Right lobe of liver (tissue), 6 donors: ENCODE results near the gene KCNA3. TPM values are rescaled to one million over a fixed set of nuclear protein-coding genes. Genes with fewer than 3 reads are reported as not detected.

Experiments used
- ATAC-seq, 4 donors: fragments of 200-7000 bp; cut with Tn5 transposase; one replicate each; pipeline ENCODE4 v1.9.1; 2020; ENCODE audit warnings: mild to moderate bottlenecking in 4 of 4, moderate library complexity in 4 of 4
- DNase-seq, 3 donors: peaks; one replicate each; pipeline ENCODE4 v3.0.0-alpha.2; 2020
- H3K27ac ChIP-seq, 3 donors: fragments of 200-600 bp; one replicate each; pipeline ENCODE4 v1.8.0; 2022
- H3K27me3 ChIP-seq, 2 donors: fragments of 200-600 bp; one replicate each; pipeline ENCODE4 v1.8.0; 2022
- H3K36me3 ChIP-seq, 4 donors: fragments of 200-600 bp; sonication (generic) in 1 of 4; one replicate each; pipeline versions ENCODE4 v1.5.1 to v1.8.0; 2017 to 2022; ENCODE audit warnings: control low read depth in 1 of 4
- H3K4me1 ChIP-seq, 4 donors: fragments of 200-600 bp; sonication (generic) in 1 of 4; one replicate each; pipeline versions ENCODE4 v1.5.1 to v1.8.0; 2017 to 2022; ENCODE audit warnings: control low read depth in 1 of 4
- H3K4me3 ChIP-seq, 3 donors: fragments of 200-600 bp; one replicate each; pipeline ENCODE4 v1.8.0; 2022
- H3K9me3 ChIP-seq, 4 donors: fragments of 200-600 bp; sonication (generic) in 1 of 4; one replicate each; pipeline versions ENCODE4 v1.5.1 to v1.8.0; 2017 to 2022; ENCODE audit warnings: control low read depth in 1 of 4
- POLR2A ChIP-seq: fragments of 450-650 bp; IDR thresholded peaks from one replicate; pipeline ENCODE4 v1.6.1; 2017; ENCODE audit warnings: antibody characterized with exemption, mild to moderate bottlenecking
- WGBS: methylation state at CpG from one replicate; pipeline ENCODE4 v1.1.6; 2018; ENCODE audit warnings: low coverage, low lambda C conversion rate; ENCODE audit not compliant: insufficient coverage; ENCODE audit errors: missing lambda C conversion rate; 5-methylcytosine and 5-hydroxymethylcytosine counted together
- intact Hi-C, 2 donors: fragments of 100-400 bp; cut with DNase I; formaldehyde crosslinking; loops; one replicate each; pipeline versions ENCODE4 v1.11.2 to v1.14.1; 2022
- total RNA-seq, 6 experiments: library from RNA; depleted of rRNA in 2 of 6; stranded (reverse); fragments of >200 nt in 2 of 6; fragmentation: NEBNext Ultra II Directional in 3 of 6; extraction: Animal tissue kit (Norgen Biotek cat#: 25700) in 3 of 6; gene quantifications; one replicate each; pipeline versions ENCODE4 v1.1.0 to v1.2.4, GENCODE V29; 2016 to 2023
- TF ChIP-seq, protein P1 (sequence below), 4 donors: fragments of 200-600 bp in 3 of 4; fragments of 450-650 bp in 1 of 4; IDR thresholded peaks; one replicate each; pipeline versions ENCODE4 v1.5.1 to v1.8.0; 2016 to 2022; ENCODE audit warnings: antibody characterized with exemption in 4 of 4, mild to moderate bottlenecking in 2 of 4
- donor health status: DM: no; HTN: yes; CAD: no.
- donor health status: DM: no; HTN: no; CAD: no.
- donor health status: DM: no; HTN: no; CAD: no.
- donor health status: DM: no; HTN: yes; CAD: no.
- donor health status: DM: no; HTN: yes; CAD: no.

KCNA3 gene
- total RNA-seq, 6 experiments from 2014 or later = 0.09 to 1.2 (median 0.45) TPM

DNA sequence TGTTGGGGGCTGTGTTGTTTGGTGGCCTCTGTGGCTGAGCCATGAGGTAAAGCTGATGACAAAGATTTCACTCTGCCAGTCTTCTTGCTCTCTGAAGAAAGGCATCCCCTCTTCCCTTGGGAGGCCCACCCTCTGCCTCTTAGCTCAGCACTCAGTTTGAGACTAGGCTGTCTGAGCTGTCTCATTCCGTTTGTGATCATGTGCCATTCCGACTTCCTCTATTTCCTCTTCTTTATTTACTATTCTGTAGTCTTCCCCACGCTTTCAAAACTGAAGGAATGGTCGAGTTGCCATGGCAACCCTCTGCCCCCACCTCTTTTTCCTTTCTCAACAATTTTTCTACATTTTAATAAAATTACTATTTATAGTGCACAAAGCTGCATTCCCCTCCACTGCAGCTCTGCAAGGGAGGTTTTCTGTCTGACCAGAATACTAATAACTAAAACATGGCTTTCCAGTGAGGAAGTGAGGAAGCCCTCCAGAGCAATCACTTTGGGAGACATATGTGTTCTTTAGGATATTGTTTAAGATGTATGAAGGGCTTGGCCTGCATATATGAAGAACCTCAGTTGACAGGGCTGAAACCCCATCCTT is 30.8 kb downstream of the KCNA3 start:
- peak in 2 of 4 donors; percentile 47 to 54 for ATAC-seq
- Histone ChIP-seq H3K36me3 (no peaks in the 10 kb centered on the region), H3K9me3 (no peaks in the 10 kb centered on the region), H3K4me3 (no peak overlapping the region), H3K4me1 (no peaks in the 10 kb centered on the region), H3K27ac (no peak overlapping the region), H3K27me3 (no peaks in the 10 kb centered on the region)
- DNase-seq = no peak
- TF ChIP-seq, protein P1, sequence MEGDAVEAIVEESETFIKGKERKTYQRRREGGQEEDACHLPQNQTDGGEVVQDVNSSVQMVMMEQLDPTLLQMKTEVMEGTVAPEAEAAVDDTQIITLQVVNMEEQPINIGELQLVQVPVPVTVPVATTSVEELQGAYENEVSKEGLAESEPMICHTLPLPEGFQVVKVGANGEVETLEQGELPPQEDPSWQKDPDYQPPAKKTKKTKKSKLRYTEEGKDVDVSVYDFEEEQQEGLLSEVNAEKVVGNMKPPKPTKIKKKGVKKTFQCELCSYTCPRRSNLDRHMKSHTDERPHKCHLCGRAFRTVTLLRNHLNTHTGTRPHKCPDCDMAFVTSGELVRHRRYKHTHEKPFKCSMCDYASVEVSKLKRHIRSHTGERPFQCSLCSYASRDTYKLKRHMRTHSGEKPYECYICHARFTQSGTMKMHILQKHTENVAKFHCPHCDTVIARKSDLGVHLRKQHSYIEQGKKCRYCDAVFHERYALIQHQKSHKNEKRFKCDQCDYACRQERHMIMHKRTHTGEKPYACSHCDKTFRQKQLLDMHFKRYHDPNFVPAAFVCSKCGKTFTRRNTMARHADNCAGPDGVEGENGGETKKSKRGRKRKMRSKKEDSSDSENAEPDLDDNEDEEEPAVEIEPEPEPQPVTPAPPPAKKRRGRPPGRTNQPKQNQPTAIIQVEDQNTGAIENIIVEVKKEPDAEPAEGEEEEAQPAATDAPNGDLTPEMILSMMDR (IDR thresholded peaks at IDR 0.05) = no peak
- no peak for TF ChIP-seq POLR2A
- intact Hi-C loops = no loop called here
- 18% methylated on average over 4 of the region's 4 CpGs for WGBS

DNA sequence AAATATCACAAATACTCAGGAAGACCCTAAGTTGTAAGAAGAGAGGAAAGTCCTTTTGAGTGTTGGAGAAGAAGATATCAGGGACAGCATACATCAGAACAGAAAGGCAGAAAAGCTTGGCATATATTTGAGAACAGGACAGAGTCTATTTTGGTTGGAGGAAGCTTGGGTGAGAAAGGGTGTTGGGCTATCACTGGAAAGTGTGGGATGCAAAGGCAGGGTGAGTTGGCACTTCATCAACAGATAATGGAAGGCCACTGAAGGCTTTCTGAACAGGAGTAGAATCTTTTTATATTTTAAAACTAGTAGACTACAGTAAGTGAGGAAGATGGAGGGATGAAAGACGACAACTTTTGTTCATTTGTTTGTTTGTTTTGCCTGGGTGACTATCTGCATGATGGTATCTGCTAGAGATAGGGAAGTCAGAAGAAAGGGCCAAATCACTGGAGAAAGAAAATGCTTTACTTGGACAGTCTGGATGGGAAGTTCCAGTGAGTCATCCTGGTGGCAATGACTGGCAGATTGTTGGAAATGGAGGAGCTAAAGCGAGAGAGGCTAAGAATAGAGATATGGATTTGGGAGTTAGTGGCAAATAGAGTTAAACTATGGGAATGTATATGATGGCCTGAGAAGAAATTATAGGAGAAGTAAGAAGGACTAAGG is 34.9 kb downstream of the KCNA3 start:
- Histone ChIP-seq H3K4me3 (no peak overlapping the region), H3K27ac (no peak overlapping the region), H3K9me3 (no peaks in the 10 kb centered on the region), H3K4me1 (no peaks in the 10 kb centered on the region), H3K36me3 (no peaks in the 10 kb centered on the region), H3K27me3 (no peaks in the 10 kb centered on the region)
- DNase-seq = no peak
- TF ChIP-seq POLR2A = no peak
- TF ChIP-seq, protein P1 (IDR thresholded peaks at IDR 0.05) = no peak
- intact Hi-C loops = loop anchor here in 1 of 2 donors (10.0 kb wide), 1 partner anchor 135 kb away; no protein-coding TSS in a partner anchor
- ATAC-seq = peak in 1 of 4 donors; percentile 25
- 13% methylated on average over 2 of the region's 2 CpGs for WGBS

DNA sequence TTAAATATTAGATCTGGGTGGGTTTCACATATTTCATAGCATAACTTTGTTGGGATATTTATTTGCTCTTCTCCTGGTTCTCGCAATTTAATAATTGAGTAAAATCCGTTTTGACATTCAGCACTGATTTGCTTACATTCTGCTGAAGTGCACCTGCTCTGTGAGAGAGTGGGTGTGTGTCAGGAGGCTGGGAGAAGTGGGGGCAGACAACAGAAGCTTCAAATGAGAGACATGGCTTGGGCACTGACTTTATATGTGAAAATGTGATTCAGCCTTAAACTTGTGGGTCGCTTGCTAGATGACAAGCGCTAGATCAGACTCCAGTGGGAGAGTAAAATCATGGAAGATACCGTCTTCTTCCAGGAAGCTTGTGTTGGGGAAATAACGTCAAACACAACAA is 36.2 kb downstream of the KCNA3 start:
- DNase-seq = no peak
- H3K4me3 ChIP-seq = no peak overlapping the region
- no peak overlapping the region for H3K27ac ChIP-seq
- no peak for ATAC-seq
- no peaks in the 10 kb centered on the region for H3K9me3 ChIP-seq
- no peaks in the 10 kb centered on the region for H3K4me1 ChIP-seq
- no peak for TF ChIP-seq POLR2A
- TF ChIP-seq, protein P1 (IDR thresholded peaks at IDR 0.05) = no peak
- 77% methylated on average over 6 of the region's 6 CpGs for WGBS
- H3K36me3 ChIP-seq = no peaks in the 10 kb centered on the region
- no peaks in the 10 kb centered on the region for H3K27me3 ChIP-seq
- intact Hi-C loops = loop anchor here in 1 of 2 donors (10.0 kb wide), 1 partner anchor 136 kb away; no protein-coding TSS in a partner anchor

DNA sequence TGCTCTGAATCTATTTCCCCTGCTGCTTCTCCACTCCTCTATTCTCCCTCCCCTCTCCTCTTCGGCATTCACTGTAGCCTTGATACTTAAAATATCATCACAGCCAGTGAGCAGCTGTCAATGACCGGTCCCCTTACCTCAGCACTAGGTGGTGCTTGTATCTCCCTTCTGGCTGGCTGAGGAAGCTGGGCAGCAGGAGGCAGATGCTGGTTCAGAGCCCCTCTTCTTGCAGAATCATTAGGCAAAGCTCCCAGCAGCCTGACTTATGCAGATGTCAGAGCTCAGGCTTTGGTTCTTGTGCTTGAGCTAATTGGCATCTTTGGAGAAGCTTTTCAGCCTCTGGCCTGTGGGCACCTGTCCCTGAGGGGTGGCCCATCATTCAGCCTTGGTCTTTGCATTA is 36.7 kb downstream of the KCNA3 start:
- H3K9me3 ChIP-seq = no peaks in the 10 kb centered on the region
- H3K4me1 ChIP-seq = no peaks in the 10 kb centered on the region
- DNase-seq (no peak), ATAC-seq (no peak)
- H3K27ac ChIP-seq = no peak overlapping the region
- no peak overlapping the region for H3K4me3 ChIP-seq
- no peak for TF ChIP-seq POLR2A
- TF ChIP-seq, protein P1 (IDR thresholded peaks at IDR 0.05) = no peak
- no peaks in the 10 kb centered on the region for H3K27me3 ChIP-seq
- 0% methylated on average over 1 of the region's 2 CpGs for WGBS
- no peaks in the 10 kb centered on the region for H3K36me3 ChIP-seq
- intact Hi-C loops = loop anchor here in 1 of 2 donors (10.0 kb wide), 1 partner anchor 137 kb away; no protein-coding TSS in a partner anchor
